Spinal cord (tissue), 10 donors: ENCODE measurements around the gene MACO1. TPM values are rescaled to one million over a fixed set of nuclear protein-coding genes. Genes with fewer than 3 reads are reported as not detected.
A peak's percentile ranks its signal among the peaks of the same experiment; 100 is the strongest.
"Not testable (repeated sequence)": the region's sequence is repeated elsewhere in the genome, so short reads cannot be mapped to it uniquely, and the experiment has no call there.

Experiments used
- DNase-seq, 6 donors: peaks; one replicate each; pipeline versions ENCODE4 v3.0.0 to v3.0.0-alpha.2; 2013 to 2015; ENCODE audit warnings: low spot score in 6 of 6, low read depth in 4 of 6
- H3K27ac ChIP-seq: one replicate; pipeline ENCODE4 v1.5.1; 2013; ENCODE audit warnings: low read depth, low read length, control low read depth
- H3K27me3 ChIP-seq: one replicate; pipeline ENCODE4 v1.6.1; 2013; ENCODE audit warnings: low read length; ENCODE audit not compliant: control insufficient read depth, insufficient read depth
- H3K36me3 ChIP-seq: one replicate; pipeline ENCODE4 v1.6.1; 2013; ENCODE audit warnings: low read length; ENCODE audit not compliant: control insufficient read depth, insufficient read depth
- H3K4me1 ChIP-seq: one replicate; pipeline ENCODE4 v1.6.1; 2013; ENCODE audit warnings: low read length; ENCODE audit not compliant: control insufficient read depth, insufficient read depth
- H3K4me3 ChIP-seq: one replicate; pipeline ENCODE4 v1.5.1; 2013; ENCODE audit warnings: low read depth, low read length, control low read depth
- H3K9me3 ChIP-seq: one replicate; pipeline ENCODE4 v1.6.1; 2013; ENCODE audit warnings: low read length; ENCODE audit not compliant: control insufficient read depth, insufficient read depth
- WGBS: methylation state at CpG from one replicate; pipeline ENCODE4 v1.1.5; 2013; ENCODE audit warnings: missing lambda C conversion rate; ENCODE audit not compliant: insufficient coverage; 5-methylcytosine and 5-hydroxymethylcytosine counted together
- polyA plus RNA-seq, 2 donors: library from polyadenylated mRNA; unstranded; fragments of 120-200 nt; gene quantifications; one replicate each; pipeline ENCODE4 v1.2.1, GENCODE V29; 2013; ENCODE audit not compliant: insufficient read length in 2 of 2
- total RNA-seq, 2 donors: library from RNA; depleted of rRNA in 1 of 2; stranded (reverse); fragments of 120-200 nt in 1 of 2; fragments of >200 nt in 1 of 2; gene quantifications; one replicate each; pipeline versions ENCODE4 v1.2.3 to v1.2.4, GENCODE V29; 2013 to 2014
- donor health status: healthy.

MACO1 gene
- total and polyA plus RNA-seq, 4 donors: 31.0 to 33.3 (median 33.1) TPM

GRCh38 chr1:25450891-25451290 lies 20.2 kb downstream of the MACO1 start:
- H3K9me3 ChIP-seq: no peaks in the 10 kb centered on the region
- H3K4me1 ChIP-seq: no peaks in the 10 kb centered on the region
- H3K36me3 ChIP-seq: peaks cover 9% of the 10 kb centered on the region
- no peaks in the 10 kb centered on the region for H3K27me3 ChIP-seq
- WGBS: no CpG with 5 or more reads among the region's 2 CpGs
- H3K27ac ChIP-seq: no peak overlapping the region
- no peak overlapping the region for H3K4me3 ChIP-seq
- DNase-seq: no peak

- WGBS: no CpG with 5 or more reads among the region's 3 CpGs
Observed at GRCh38 chr1:25451908-25452307, 21.2 kb downstream of the MACO1 start.

GRCh38 chr1:25456502-25456901 lies 25.8 kb downstream of the MACO1 start:
- WGBS: no CpG with 5 or more reads among the region's 4 CpGs
- DNase-seq: no peak
- H3K36me3 ChIP-seq: peaks cover 3% of the 10 kb centered on the region

More at GRCh38 chr1:25451908-25452307, 21.2 kb downstream of the MACO1 start:
- Histone ChIP-seq H3K4me1 (no peaks in the 10 kb centered on the region), H3K27me3 (no peaks in the 10 kb centered on the region), H3K27ac (no peak overlapping the region), H3K4me3 (no peak overlapping the region), H3K9me3 (no peaks in the 10 kb centered on the region), H3K36me3 (peaks cover 9% of the 10 kb centered on the region)
- DNase-seq: no peak

GRCh38 chr1:25458541-25459298 lies 28.0 kb downstream of the MACO1 start:
- H3K9me3 ChIP-seq: no peaks in the 10 kb centered on the region
- H3K4me3 ChIP-seq: no peak overlapping the region
- no peak overlapping the region for H3K27ac ChIP-seq
- H3K4me1 ChIP-seq: no peaks in the 10 kb centered on the region
- no CpG with 5 or more reads among the region's 7 CpGs for WGBS
- peaks cover 3% of the 10 kb centered on the region for H3K36me3 ChIP-seq
- DNase-seq: no peak
- H3K27me3 ChIP-seq: no peaks in the 10 kb centered on the region

More at GRCh38 chr1:25456502-25456901, 25.8 kb downstream of the MACO1 start:
- Histone ChIP-seq H3K27ac (no peak overlapping the region), H3K4me1 (no peaks in the 10 kb centered on the region), H3K4me3 (no peak overlapping the region), H3K9me3 (no peaks in the 10 kb centered on the region), H3K27me3 (no peaks in the 10 kb centered on the region)

- WGBS: no CpG with 5 or more reads among the region's 3 CpGs
- H3K4me3 ChIP-seq: no peak overlapping the region
- no peak overlapping the region for H3K27ac ChIP-seq
- H3K4me1 ChIP-seq: no peaks in the 10 kb centered on the region
- peak in 1 of 6 donors; percentile 24 for DNase-seq
- H3K27me3 ChIP-seq: no peaks in the 10 kb centered on the region
- H3K36me3 ChIP-seq: peaks cover 3% of the 10 kb centered on the region
- H3K9me3 ChIP-seq: no peaks in the 10 kb centered on the region
Observed at GRCh38 chr1:25460020-25460419, 29.3 kb downstream of the MACO1 start.

- not testable (repeated sequence) for H3K27ac ChIP-seq, H3K4me3 ChIP-seq, H3K4me1 ChIP-seq, H3K9me3 ChIP-seq, DNase-seq, H3K27me3 ChIP-seq, H3K36me3 ChIP-seq
- WGBS: no CpG with 5 or more reads among the region's 4 CpGs
Observed at GRCh38 chr1:25460816-25461215, 30.1 kb downstream of the MACO1 start.

GRCh38 chr1:25461849-25462248 lies 31.2 kb downstream of the MACO1 start:
- H3K27ac ChIP-seq: no peak overlapping the region
- no peaks in the 10 kb centered on the region for H3K9me3 ChIP-seq
- DNase-seq: no peak
- H3K4me3 ChIP-seq: no peak overlapping the region
- no CpG with 5 or more reads among the region's 2 CpGs for WGBS
- H3K36me3 ChIP-seq: peaks cover 3% of the 10 kb centered on the region
- no peaks in the 10 kb centered on the region for H3K4me1 ChIP-seq
- H3K27me3 ChIP-seq: no peaks in the 10 kb centered on the region

GRCh38 chr1:25462732-25463131 lies 32.0 kb downstream of the MACO1 start:
- Histone ChIP-seq H3K9me3 (no peaks in the 10 kb centered on the region), H3K4me3 (no peak overlapping the region), H3K4me1 (no peaks in the 10 kb centered on the region), H3K36me3 (no peaks in the 10 kb centered on the region), H3K27ac (no peak overlapping the region), H3K27me3 (no peaks in the 10 kb centered on the region)
- peak in 1 of 6 donors; percentile 73 for DNase-seq
- 33% methylated on average over 1 of the region's 5 CpGs for WGBS

- Histone ChIP-seq H3K27me3 (no peaks in the 10 kb centered on the region), H3K4me3 (no peak overlapping the region), H3K27ac (no peak overlapping the region), H3K9me3 (no peaks in the 10 kb centered on the region), H3K4me1 (no peaks in the 10 kb centered on the region), H3K36me3 (no peaks in the 10 kb centered on the region)
- no CpG with 5 or more reads among the region's 4 CpGs for WGBS
- DNase-seq: no peak
Observed at GRCh38 chr1:25467193-25467592, 36.5 kb downstream of the MACO1 start.

- Histone ChIP-seq H3K4me1 (no peaks in the 10 kb centered on the region), H3K27me3 (no peaks in the 10 kb centered on the region), H3K9me3 (no peaks in the 10 kb centered on the region), H3K4me3 (no peak overlapping the region), H3K36me3 (no peaks in the 10 kb centered on the region), H3K27ac (no peak overlapping the region)
- no peak for DNase-seq
- no CpG with 5 or more reads among the region's 1 CpG for WGBS
Observed at GRCh38 chr1:25467616-25468015, 36.9 kb downstream of the MACO1 start.
